Measurements from ENCODE around the gene HLA-DQA1.

GRCh38 chr6:32635526-32636123 is 1.6 kb upstream of the HLA-DQA1 start:
- TF ChIP-seq GATA3 (IDR thresholded peaks at IDR 0.05; ENCODE audit: low read depth, low read length) (no peak), GATA2 (IDR thresholded peaks at IDR 0.05; ENCODE audit: low read depth, low read length) (no peak)
